Endothelial cell of umbilical vein (primary cell): ENCODE results near the gene ZKSCAN3. TPM values are rescaled to one million over a fixed set of nuclear protein-coding genes. Genes with fewer than 3 reads are reported as not detected.

Experiments
- BruUV-seq: library from RNA; stranded (reverse); fragments of 400-500 nt; replicated peaks from 2 replicates; lab custom pipeline; 2021; lab: Mats Ljungman, UMichigan
- CTCF ChIA-PET: fragments of 300-600, 350-600 bp; sonication (Branson Sonifier 250); formaldehyde crosslinking; loops from one replicate; lab custom pipeline; 2021; ENCODE audit warnings: antibody characterized with exemption, inconsistent platforms; lab: Charles Lee
- POLR2A ChIA-PET: fragments of 300-600, 350-600 bp; sonication (Branson Sonifier 250); formaldehyde crosslinking; loops from one replicate; lab custom pipeline; 2021; ENCODE audit warnings: antibody characterized with exemption, inconsistent platforms; lab: Charles Lee
- DNase-seq: peaks from one replicate; pipeline ENCODE4 v3.0.0-alpha.2; 2011; ENCODE audit warnings: low read depth, low spot score
- FAIRE-seq: peaks from 2 replicates; lab custom pipeline; 2011; peaks lifted over from hg19 to GRCh38; lab: Jason Lieb, UNC
- H2AFZ ChIP-seq: 2 replicates; pipeline ENCODE4 v1.6.0; 2012; ENCODE audit warnings: low read depth, low read length, control low read depth, inconsistent platforms
- H3K27ac ChIP-seq: 2 replicates; pipeline ENCODE4 v1.5.1; 2011; ENCODE audit warnings: low read depth, mild to moderate bottlenecking, control low read depth, low read length, moderate library complexity; ENCODE audit not compliant: insufficient read depth
- H3K27me3 ChIP-seq, 2 experiments: 2 replicates each; pipeline versions ENCODE4 v1.6.0 to v1.6.1; 2011; ENCODE audit warnings: low read length in 2 of 2, mixed read lengths in 1 of 2; ENCODE audit not compliant: control insufficient read depth in 2 of 2, insufficient read depth in 2 of 2
- H3K36me3 ChIP-seq, 2 experiments: 2 replicates in 1 of 2; 3 replicates in 1 of 2; pipeline ENCODE4 v1.5.1; 2011; ENCODE audit warnings: low read length in 2 of 2, mild to moderate bottlenecking in 1 of 2, moderate library complexity in 1 of 2; ENCODE audit not compliant: control insufficient read depth in 2 of 2, insufficient read depth in 2 of 2; ENCODE audit errors: extremely low read depth in 1 of 2
- H3K4me1 ChIP-seq: 3 replicates; pipeline ENCODE4 v1.5.1; 2011; ENCODE audit warnings: mild to moderate bottlenecking, low read length; ENCODE audit not compliant: control insufficient read depth, insufficient read depth; ENCODE audit errors: extremely low read depth
- H3K4me2 ChIP-seq: 2 replicates; pipeline ENCODE4 v1.6.1; 2011; ENCODE audit warnings: low read length, control low read depth, mixed read lengths; ENCODE audit not compliant: insufficient read depth
- H3K4me3 ChIP-seq, 3 experiments: fragments of 200-600 bp in 1 of 3; sonication (generic), shearing (Covaris generic) in 1 of 3; replicated peaks in 1 of 3; 2 replicates each; pipeline ENCODE4 v1.5.1; 2011 to 2016; ENCODE audit warnings: control low read depth in 3 of 3, low read length in 3 of 3, mild to moderate bottlenecking in 2 of 3, inconsistent platforms in 1 of 3, low read depth in 1 of 3, moderate library complexity in 1 of 3; ENCODE audit not compliant: insufficient read depth in 1 of 3
- H3K79me2 ChIP-seq: 2 replicates; pipeline ENCODE4 v1.6.0; 2012; ENCODE audit warnings: low read length, inconsistent platforms; ENCODE audit not compliant: control insufficient read depth, insufficient read depth
- H3K9ac ChIP-seq: replicated peaks from 2 replicates; pipeline ENCODE3; 2011; ENCODE audit warnings: low read length, control low read depth; ENCODE audit not compliant: insufficient read depth; ENCODE audit errors: extremely low read depth
- H3K9me1 ChIP-seq: replicated peaks from 3 replicates; pipeline ENCODE4 v1.6.0; 2011; ENCODE audit warnings: mild to moderate bottlenecking, low read length; ENCODE audit not compliant: control insufficient read depth, insufficient read depth; ENCODE audit errors: extremely low read depth
- H3K9me3 ChIP-seq: replicated peaks from 2 replicates; pipeline ENCODE4 v1.5.1; 2012; ENCODE audit warnings: low read length, inconsistent platforms; ENCODE audit not compliant: control insufficient read depth, insufficient read depth
- H4K20me1 ChIP-seq: replicated peaks from 2 replicates; pipeline ENCODE3; 2011; ENCODE audit warnings: mild to moderate bottlenecking, low read length; ENCODE audit not compliant: control insufficient read depth, insufficient read depth; ENCODE audit errors: extremely low read depth
- EZH2 ChIP-seq: IDR thresholded peaks from 2 replicates; pipeline ENCODE4 v1.6.1; 2012; ENCODE audit warnings: borderline replicate concordance, low read depth, mild to moderate bottlenecking, moderate library complexity, low read length, inconsistent platforms; ENCODE audit not compliant: severe bottlenecking
- FOS ChIP-seq: IDR thresholded peaks from 2 replicates; pipeline ENCODE4 v1.6.1; 2011; ENCODE audit warnings: mild to moderate bottlenecking, low read length, moderate library complexity, borderline replicate concordance; ENCODE audit not compliant: insufficient read depth
- GATA2 ChIP-seq: IDR thresholded peaks from 2 replicates; pipeline ENCODE4 v1.7.0; 2011; ENCODE audit warnings: low read depth, mild to moderate bottlenecking, moderate library complexity, mixed read lengths, low read length; ENCODE audit not compliant: insufficient read length, insufficient read depth
- JUN ChIP-seq: IDR thresholded peaks from 2 replicates; pipeline ENCODE4 v1.6.1; 2011; ENCODE audit warnings: borderline replicate concordance, low read depth; ENCODE audit not compliant: insufficient read length, insufficient read depth
- POLR2A ChIP-seq: IDR thresholded peaks from 2 replicates; pipeline ENCODE4 v1.6.1; 2012; ENCODE audit warnings: low read depth, mild to moderate bottlenecking, control low read depth, low read length
- POLR2AphosphoS5 ChIP-seq: IDR thresholded peaks from 2 replicates; pipeline ENCODE4 v1.6.1; 2012; ENCODE audit warnings: low read depth, mild to moderate bottlenecking, control low read depth, low read length, moderate library complexity; ENCODE audit not compliant: insufficient read depth
- dilution Hi-C: fragments of 300-500 bp; cut with MboI; formaldehyde crosslinking; loops from one replicate; pipeline ENCODE4 v1.15.0; 2019; ENCODE audit warnings: low sequenced_read_pairs; ENCODE audit not compliant: extremely low pct_ligation_motif_present
- intact Hi-C: fragments of 100-400 bp; cut with micrococcal nuclease; formaldehyde crosslinking; loops from one replicate; pipeline ENCODE4 v1.10.0; 2022
- polyA plus RNA-seq, 4 experiments: library from polyadenylated mRNA; depleted of rRNA in 3 of 4; stranded (reverse) in 3 of 4; unstranded in 1 of 4; fragments of >200 nt; gene quantifications; 2 replicates each; pipeline versions ENCODE4 v1.2.1 to v1.2.3, GENCODE V29; 2011 to 2012; ENCODE audit warnings: missing spikeins in 1 of 4
- total RNA-seq: library from RNA; stranded (reverse); gene quantifications from 2 replicates; pipeline ENCODE4 v1.2.3, GENCODE V29; 2021
- TF ChIP-seq, protein P1 (sequence below): IDR thresholded peaks from 2 replicates; pipeline ENCODE4 v1.6.1; 2011; ENCODE audit not compliant: insufficient read depth, insufficient read length
- TF ChIP-seq, protein P2 (sequence below), 2 donors: IDR thresholded peaks; 1 replicate in 1 of 2; 2 replicates in 1 of 2; pipeline ENCODE4 v1.5.1; 2011; ENCODE audit warnings: low read length in 2 of 2, mild to moderate bottlenecking in 2 of 2, moderate library complexity in 2 of 2, control low read depth in 1 of 2, inconsistent platforms in 1 of 2, low read depth in 1 of 2; ENCODE audit not compliant: insufficient read depth in 1 of 2; ENCODE audit errors: extremely low read depth in 1 of 2

Gene ZKSCAN3
- total and polyA plus RNA-seq, 2 donors (not counting 3 experiments of a cell fraction or from before 2014, with no cell fraction given), result 2.5 to 6.9 TPM

GRCh38 chr6:28323813-28324424 lies 25.8 kb upstream of the ZKSCAN3 start:
- dilution Hi-C loops (no loop called here), intact Hi-C loops (no loop called here)
- no peak overlapping the region for H3K9ac ChIP-seq
- no peak for FAIRE-seq
- H3K4me1 ChIP-seq, result no peaks in the 10 kb centered on the region
- H3K79me2 ChIP-seq, result no peaks in the 10 kb centered on the region
- TF ChIP-seq, protein P1, sequence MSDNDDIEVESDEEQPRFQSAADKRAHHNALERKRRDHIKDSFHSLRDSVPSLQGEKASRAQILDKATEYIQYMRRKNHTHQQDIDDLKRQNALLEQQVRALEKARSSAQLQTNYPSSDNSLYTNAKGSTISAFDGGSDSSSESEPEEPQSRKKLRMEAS, result no peak
- no peak for TF ChIP-seq POLR2A
- TF ChIP-seq, protein P2, sequence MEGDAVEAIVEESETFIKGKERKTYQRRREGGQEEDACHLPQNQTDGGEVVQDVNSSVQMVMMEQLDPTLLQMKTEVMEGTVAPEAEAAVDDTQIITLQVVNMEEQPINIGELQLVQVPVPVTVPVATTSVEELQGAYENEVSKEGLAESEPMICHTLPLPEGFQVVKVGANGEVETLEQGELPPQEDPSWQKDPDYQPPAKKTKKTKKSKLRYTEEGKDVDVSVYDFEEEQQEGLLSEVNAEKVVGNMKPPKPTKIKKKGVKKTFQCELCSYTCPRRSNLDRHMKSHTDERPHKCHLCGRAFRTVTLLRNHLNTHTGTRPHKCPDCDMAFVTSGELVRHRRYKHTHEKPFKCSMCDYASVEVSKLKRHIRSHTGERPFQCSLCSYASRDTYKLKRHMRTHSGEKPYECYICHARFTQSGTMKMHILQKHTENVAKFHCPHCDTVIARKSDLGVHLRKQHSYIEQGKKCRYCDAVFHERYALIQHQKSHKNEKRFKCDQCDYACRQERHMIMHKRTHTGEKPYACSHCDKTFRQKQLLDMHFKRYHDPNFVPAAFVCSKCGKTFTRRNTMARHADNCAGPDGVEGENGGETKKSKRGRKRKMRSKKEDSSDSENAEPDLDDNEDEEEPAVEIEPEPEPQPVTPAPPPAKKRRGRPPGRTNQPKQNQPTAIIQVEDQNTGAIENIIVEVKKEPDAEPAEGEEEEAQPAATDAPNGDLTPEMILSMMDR (IDR thresholded peaks at IDR 0.05; ENCODE audit: extremely low read depth in 1 of 2, insufficient read depth in 1 of 2, low read depth in 1 of 2, low read length in 2 of 2), result no peak
- no peak for TF ChIP-seq POLR2AphosphoS5
- TF ChIP-seq FOS, result no peak
- TF ChIP-seq JUN, result no peak
- no peak for TF ChIP-seq GATA2
- no peak for TF ChIP-seq EZH2
- ChIA-PET POLR2A (no interaction called here), CTCF (interaction anchor here (0.7 kb wide), 1 partner anchor 32 kb away, joined by 3 read pairs; no protein-coding TSS in a partner anchor)
- no peaks in the 10 kb centered on the region for H3K27me3 ChIP-seq
- no peaks in the 10 kb centered on the region for H3K9me1 ChIP-seq
- BruUV-seq, result no TSS peak
- no peaks in the 10 kb centered on the region for H4K20me1 ChIP-seq
- no peak overlapping the region for H3K27ac ChIP-seq
- H2AFZ ChIP-seq, result no peak overlapping the region
- DNase-seq, result no peak
- peaks cover 0 to 4% of the 10 kb centered on the region in 2 experiments for H3K36me3 ChIP-seq
- H3K9me3 ChIP-seq, result peaks cover 7% of the 10 kb centered on the region
- no peak overlapping the region for H3K4me2 ChIP-seq
- H3K4me3 ChIP-seq, result no peak overlapping the region
